GM10266 (cell line): ENCODE measurements around the gene TACR1.
"Not testable (repeated sequence)": the region's sequence is repeated elsewhere in the genome, so short reads cannot be mapped to it uniquely, and the experiment has no call there.

ENCODE experiments used
- DNase-seq: peaks from one replicate; pipeline ENCODE4 v3.0.0; 2012; ENCODE audit errors: extremely low spot score
- CTCF ChIP-seq: IDR thresholded peaks from 2 replicates; pipeline ENCODE4 v1.5.1; 2012; ENCODE audit warnings: mild to moderate bottlenecking, low read depth; ENCODE audit not compliant: control insufficient read depth, insufficient read depth; ENCODE audit errors: missing control alignments

The TACR1 gene

GRCh38 chr2:75157435-75157834, 41.9 kb downstream of the TACR1 start:
- peak; percentile 53 for DNase-seq
- no peak for TF ChIP-seq CTCF

- no peak for TF ChIP-seq CTCF
- no peak for DNase-seq
These were observed 44.2 kb downstream of the TACR1 start for GRCh38 chr2:75155115-75155514.

GRCh38 chr2:75153221-75153620, 46.1 kb downstream of the TACR1 start:
- no peak for TF ChIP-seq CTCF
- DNase-seq = no peak

- not testable (repeated sequence) for DNase-seq
These were observed 47.1 kb downstream of the TACR1 start for GRCh38 chr2:75152243-75152642.

GRCh38 chr2:75147884-75148283, 51.4 kb downstream of the TACR1 start:
- not testable (repeated sequence) for DNase-seq

GRCh38 chr2:75146606-75147332, 52.6 kb downstream of the TACR1 start:
- no peak for DNase-seq
- no peak for TF ChIP-seq CTCF

GRCh38 chr2:75146221-75146605, 53.1 kb downstream of the TACR1 start:
- DNase-seq = not testable (repeated sequence)

GRCh38 chr2:75142081-75142480, 57.2 kb downstream of the TACR1 start:
- no peak for DNase-seq
- TF ChIP-seq CTCF = no peak

GRCh38 chr2:75140288-75140687, 59.0 kb downstream of the TACR1 start:
- DNase-seq = no peak
- no peak for TF ChIP-seq CTCF
